HG02970 (cell line): ENCODE data around the gene CEP55.
A peak's percentile ranks its signal among the peaks of the same experiment; 100 is the strongest.
"Not testable (repeated sequence)": the region's sequence is repeated elsewhere in the genome, so short reads cannot be mapped to it uniquely, and the experiment has no call there.

Experiments used
- ATAC-seq: cut with Tn5 transposase; IDR thresholded peaks from one replicate; pipeline ENCODE4 v1.9.1; 2021; ENCODE audit warnings: mild to moderate bottlenecking, moderate library complexity, moderate number of reproducible peaks; ENCODE audit not compliant: unreplicated experiment, low FRiP score

The CEP55 gene

DNA sequence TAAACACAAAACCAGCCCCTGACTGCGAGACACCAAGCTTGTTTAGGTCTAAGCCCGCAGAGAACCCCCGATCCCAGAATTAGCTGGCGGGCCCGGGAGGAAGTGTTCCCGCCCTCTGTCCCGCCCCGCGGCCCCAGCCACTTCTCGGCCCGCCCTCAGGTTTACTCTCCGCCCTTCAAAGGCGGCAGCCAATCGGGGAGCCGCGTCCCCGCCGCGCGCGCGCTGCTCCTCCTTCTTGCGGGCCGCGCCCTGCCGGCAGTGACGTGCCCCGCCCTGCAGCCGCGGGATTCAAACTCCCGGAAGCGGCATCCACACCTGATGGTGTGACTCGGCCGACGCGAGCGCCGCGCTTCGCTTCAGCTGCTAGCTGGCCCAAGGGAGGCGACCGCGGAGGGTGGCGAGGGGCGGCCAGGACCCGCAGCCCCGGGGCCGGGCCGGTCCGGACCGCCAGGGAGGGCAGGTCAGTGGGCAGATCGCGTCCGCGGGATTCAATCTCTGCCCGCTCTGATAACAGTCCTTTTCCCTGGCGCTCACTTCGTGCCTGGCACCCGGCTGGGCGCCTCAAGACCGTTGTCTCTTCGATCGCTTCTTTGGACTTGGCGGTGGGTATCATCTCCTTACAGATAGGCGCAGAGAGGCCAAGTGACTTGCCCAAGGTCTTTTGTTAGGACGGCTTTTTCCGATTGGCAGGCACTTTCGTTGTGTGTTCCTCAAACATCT is at the start of gene CEP55:
Gene CEP55 (plus strand): TSS at position 291 of the 720 bp plus-strand sequence. CDS start 3,440 bp downstream, outside the sequence.
- peak; percentile 98 for ATAC-seq

DNA sequence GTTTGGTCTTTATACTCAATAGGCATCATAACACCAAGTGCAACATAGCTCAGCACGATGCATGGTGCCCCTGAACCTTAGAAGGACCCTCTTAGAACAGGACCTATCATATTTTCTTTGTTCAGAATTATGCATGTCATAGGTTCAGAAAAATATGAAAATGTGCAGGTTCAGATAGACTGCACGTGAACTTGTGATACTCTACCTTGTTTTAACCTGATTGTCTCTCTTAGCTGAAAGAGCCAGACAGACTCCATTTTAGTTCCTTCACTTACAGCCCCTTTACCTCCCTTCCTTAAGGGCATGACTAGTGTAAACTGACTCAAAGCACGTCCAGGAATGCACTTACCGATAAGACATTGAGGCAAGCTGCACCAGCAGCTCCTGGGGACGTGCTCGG is 49.4 kb upstream of the CEP55 start:
- ATAC-seq, result no peak

DNA sequence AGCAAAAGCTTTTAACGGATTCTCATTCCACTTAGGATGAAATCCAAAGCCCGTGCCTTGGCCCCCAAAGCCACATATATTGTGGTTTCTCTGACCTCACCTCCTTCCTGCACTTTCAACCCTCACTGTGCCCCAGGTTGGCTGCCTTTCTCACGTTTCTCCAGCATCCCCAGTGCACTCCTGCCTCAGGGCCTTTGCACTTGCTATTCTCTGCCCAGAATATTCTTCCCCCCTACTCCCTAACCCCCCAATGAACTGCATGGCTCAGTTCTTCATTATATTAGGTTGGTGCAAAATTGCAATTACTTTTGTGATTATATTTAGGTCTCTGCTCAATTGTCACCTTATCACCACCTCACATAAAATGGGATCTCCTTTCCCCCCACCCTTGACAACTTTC is 48.4 kb upstream of the CEP55 start:
- ATAC-seq, result no peak

DNA sequence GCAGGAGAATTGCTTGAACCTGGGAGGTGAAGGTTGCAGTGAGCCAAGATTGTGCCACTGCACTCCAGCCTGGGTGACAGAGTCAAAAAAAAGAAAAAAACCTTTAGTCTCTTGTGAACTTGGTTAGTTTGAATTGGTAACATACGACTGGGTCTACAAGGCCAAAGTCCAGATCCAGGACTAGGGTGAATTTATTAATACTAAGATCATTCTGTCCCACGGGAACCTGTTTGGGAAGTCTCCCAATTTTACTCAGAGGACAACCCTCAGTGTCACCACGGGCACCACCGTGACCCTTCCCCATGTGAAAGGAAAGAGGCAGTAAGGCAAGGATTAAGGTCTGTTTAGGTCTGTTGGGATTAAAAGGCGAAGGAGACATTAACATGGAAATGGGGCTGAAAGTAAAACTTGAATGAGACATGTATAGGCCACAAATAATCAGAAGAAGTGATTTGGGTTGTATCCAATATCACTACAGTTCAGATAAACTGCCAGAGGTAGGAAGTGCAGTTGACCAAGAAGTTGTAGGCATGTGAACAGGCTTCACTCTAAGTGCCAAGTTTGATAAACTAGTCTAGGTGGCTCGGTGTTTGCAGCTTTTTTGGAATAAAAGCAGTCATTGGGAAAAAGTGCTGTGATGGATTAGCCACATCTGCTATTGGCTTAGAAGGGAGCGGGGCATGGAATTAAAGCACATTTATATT is 45.0 kb upstream of the CEP55 start:
- no peak for ATAC-seq

DNA sequence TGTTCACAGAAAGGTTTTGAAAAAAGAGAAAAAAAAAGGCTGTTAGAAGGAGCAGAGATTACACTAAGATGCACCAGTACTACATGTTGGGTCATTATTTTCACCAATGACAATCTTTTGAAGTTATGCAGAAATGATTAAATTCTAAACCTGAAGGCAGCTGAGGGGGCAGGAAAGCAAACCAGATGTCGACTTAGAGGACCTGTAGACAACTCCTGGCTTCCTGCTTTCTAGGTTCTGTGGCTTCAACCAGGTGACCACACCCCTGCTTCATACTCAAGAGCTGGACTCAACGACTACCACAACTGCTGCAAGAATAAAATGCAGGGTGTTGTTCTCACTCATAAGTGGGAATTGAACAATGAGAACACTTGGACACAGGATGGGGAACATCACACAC is 44.3 kb upstream of the CEP55 start:
- ATAC-seq, result no peak

DNA sequence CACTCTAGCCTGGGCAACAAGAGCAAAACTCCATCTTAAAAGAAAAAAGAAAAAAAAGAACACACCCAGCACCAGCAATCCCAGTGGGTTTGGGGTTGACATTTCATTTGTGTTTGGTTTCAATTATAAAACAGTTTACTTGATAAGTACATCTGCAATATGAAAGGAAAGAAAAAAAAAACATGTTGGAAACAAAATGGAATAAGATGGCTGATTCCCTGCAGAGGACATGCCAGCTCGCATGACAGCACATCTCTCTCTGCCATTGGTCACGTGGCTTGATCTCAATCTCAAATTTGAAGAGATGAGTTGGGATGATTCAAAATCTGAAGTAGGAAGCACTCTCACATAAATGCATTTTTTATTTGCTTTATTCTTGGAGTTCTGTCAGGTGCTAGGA is 42.3 kb upstream of the CEP55 start:
- no peak for ATAC-seq

DNA sequence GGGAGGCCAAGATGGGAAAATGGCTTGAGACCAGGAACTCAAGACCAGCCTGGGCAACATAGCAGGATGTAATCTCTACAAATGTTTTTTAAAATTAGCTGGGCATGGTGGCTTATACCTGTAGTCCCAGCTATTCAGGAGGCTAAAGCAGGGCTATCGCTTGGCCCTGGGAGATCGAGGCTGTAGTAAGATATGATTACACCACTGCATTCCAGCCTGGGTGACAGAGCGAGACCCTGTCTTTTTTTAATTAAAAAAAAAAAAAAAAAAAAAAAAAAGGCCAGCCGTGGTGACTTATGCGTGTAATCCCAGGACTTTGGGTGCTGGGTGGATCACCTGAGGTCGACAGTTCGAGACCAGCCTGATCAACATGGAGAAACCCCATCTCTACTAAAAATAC is 41.7 kb upstream of the CEP55 start:
- ATAC-seq, result no peak

DNA sequence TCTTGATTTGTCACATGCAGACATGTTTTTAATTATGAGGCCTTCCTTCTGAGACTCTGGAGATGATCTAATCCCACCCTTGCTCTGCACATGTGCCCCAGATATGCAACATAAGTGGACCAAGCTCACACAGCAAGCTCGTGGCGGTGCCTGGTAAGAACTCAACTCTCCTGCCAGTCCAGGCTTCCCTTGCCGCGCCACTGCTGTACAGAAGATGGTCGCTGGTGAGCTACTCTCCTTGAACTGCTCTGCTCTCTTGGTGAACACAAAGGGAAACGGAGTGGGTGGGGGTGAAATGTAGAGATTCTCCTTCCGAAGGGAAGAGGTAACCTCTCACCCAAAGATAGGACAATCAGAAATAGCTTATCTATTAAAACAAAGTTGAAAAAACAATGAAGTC is 39.9 kb upstream of the CEP55 start:
- ATAC-seq, result no peak

DNA sequence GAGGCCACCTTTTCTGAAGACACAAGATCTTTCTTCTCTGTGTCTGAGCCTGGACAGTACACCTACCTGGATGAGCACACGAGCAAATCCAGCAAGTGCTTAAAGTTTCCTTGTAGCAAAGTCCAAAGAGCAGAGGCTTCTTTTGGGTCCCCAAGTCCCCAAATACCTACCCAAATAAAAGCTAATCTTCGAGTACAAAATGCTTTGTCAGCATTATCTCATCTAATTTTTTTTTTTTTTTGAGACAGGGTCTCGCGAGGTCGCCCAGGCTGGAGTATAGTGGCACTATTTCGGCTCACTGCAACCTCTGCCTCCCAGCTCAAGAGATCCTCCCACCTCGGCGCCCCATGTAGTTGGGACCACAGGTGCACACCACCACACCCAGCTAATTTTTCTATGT is 38.9 kb upstream of the CEP55 start:
- ATAC-seq, result no peak

DNA sequence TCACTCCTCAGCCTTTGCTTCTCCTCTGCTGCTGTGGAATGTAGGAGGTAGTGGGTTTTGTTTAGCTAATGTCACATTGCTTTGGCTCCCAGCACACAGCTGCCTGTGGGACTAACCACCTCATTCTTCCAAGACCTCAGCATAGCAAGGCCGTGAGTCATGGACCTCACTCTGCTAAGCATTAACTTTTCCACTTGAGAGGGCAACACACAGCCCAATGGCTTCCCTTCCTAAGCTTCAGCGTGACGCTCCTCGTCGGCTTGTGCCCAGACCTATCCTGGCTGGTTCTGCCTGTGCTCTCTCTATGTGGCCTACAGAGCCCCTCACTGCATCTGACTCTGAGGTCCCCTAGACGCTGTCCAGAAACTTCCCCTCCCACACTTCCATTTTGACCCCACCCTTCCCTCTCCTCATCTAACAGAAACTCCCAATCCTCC is 37.6 kb upstream of the CEP55 start:
- no peak for ATAC-seq

DNA sequence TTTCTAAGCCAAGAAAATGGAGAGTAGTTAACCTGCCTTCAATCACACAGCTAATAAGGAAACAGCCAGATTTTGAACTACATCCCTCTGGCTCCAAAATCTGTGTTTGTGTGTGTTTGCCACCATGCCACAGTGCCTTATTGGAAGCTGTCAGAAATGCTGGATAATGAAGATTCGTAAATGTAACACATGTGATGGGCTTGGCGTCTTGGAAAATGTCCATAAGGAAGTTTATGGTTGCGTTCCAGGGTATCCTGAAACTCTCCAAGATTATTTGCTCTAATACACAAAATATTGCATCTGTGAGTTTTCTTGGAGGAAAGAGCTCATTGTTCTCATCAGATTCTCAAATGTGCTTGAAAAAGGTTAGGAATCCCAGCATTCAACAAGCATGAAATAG is 36.9 kb upstream of the CEP55 start:
- no peak for ATAC-seq

DNA sequence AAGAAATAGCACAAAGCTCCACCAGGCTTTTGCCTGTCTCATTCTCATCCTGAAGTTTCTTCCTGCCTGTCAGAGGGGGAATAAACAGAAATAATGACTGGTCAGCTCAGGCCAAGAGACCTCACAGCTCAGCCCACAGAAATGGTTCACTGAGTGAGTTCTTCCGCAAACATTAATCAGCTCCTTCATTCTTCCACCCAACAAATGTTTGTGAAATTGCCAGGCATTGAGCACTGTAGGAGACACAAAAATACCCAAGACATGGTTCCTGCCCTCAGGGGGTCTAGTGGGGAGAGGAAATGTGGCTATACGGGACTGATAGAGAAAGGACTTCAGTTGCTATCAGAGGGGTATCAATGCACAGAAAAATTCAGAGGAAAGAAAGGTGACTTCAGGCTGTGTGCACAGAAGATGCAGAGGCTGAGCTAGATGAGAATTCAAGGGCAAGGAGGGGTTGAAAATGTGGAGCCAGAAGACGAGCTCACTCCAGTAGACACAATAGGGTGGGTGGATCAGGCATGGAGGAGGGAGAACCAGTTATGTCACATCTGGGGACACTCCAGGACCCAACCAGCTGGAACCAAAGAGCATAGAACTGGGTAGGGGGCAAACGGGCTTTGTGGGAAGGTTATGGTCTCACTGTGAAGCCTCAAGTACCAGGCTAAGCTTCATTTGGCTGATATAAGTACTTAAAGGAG is 35.2 kb upstream of the CEP55 start:
- ATAC-seq, result no peak

DNA sequence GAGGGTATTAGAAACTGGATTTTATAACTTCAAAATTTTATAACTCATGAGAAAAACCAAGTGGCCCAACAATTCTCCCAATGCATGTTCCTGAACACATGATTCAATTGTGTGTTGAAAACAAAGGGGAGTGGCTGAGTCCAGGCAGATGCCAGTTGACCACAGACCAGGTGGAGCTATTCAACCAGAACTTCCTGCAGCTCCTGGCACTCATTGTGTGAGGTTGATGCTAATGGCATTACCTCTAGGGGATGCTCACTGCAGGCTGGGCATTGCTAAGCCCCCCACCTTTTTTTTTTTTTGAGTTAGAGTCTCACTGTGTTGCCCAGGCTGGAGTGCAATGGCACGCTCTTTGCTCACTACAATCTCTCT is 34.6 kb upstream of the CEP55 start:
- no peak for ATAC-seq

DNA sequence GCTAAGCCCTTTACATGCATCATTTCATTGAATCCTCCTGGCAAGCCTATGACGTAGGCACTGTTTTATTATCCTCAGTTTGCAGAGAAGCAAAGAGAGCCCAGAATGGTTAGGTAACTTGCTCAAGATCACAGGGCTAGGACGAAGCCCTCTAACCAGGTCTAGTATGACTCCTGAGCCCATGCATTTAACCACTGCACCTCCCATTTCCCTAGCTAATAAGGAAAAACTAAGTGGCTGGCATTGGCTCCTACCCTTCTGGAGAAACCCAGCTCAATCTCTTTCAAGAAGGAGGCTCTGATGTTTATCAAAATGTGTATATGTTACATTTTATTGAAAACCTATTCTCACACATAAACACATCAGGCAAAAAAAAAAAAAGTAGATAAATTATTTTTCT is 34.0 kb upstream of the CEP55 start:
- no peak for ATAC-seq

DNA sequence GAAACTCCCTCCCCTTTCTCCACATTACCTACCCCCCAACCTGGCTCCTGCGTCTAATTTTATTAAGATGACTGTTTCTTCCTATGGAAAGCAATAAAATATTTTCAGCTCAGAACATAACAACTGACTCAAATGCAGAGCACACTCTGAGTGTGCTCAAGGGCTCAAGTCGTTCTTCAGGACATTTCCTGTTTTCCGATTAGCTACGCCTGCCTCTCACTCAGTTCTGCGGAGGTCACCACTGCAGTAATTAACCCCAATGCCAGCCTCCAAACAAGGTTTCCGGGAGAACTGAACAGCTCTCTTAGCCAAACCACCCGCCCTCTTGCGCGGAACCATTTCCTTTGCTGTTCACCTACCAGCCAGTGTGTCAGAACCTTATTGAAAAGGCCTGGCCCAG is 33.5 kb upstream of the CEP55 start:
- no peak for ATAC-seq

DNA sequence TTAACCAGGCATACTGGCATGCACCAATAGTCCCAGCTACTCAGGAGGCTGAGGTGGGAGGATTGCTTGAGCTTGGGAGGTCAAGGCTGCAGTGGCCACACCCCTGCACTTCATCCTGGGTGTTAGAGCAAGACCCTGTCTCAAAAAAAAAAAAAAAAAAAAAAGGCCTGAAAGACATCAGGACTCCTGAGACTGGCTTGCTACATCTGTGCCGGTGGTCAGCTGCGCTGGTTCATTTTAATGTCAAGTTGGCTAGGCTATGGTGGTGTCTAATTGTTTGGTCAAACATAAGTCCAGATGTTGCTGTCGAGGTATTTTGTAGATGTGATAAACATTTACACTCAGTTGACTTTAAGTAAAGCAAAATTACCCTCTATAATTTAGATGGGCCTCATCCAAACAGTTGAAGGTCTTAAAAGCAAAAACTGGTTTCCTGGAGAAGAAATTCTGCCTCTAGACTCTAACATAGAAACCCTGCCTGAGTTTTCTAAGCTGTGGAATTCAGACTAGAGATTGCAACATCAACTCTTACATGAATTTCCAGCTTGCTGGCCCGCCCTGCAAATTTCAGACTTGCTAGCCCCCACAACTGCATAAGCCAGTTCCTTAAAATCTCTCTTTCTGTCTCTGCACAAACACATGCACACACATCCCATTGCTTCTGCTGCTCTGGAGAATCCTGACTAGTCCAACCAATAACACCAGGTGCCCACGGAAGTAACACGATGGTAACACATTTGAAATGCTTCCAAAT is 32.5 kb upstream of the CEP55 start:
- no peak for ATAC-seq

DNA sequence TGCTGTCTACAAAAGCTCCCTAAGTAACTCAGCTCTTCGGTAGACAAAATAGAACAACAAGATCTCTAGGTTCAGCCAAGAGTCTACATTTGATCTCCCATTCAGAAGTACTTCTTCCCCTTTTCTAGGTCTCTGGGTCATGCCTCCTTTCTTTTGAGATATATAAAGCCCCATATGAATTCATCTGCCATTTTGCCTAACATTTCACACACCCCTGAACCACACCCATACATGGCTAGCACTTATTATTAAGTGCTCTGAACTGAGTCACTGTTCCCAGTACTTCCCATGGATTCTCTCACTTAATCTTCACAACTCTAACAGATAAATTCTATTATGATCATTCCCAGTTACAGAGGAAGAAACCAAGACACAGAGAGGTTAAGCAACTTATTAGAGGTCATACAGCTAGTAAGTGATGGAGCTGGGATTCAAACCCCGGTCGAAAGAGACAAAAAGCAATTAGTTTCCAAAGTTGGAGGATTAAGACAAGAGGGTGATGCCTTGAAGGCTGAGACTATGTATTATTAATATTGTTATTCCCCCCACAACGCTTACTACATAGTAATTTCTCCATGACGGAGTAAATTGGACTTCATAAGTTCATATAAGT is 31.5 kb upstream of the CEP55 start:
- no peak for ATAC-seq

DNA sequence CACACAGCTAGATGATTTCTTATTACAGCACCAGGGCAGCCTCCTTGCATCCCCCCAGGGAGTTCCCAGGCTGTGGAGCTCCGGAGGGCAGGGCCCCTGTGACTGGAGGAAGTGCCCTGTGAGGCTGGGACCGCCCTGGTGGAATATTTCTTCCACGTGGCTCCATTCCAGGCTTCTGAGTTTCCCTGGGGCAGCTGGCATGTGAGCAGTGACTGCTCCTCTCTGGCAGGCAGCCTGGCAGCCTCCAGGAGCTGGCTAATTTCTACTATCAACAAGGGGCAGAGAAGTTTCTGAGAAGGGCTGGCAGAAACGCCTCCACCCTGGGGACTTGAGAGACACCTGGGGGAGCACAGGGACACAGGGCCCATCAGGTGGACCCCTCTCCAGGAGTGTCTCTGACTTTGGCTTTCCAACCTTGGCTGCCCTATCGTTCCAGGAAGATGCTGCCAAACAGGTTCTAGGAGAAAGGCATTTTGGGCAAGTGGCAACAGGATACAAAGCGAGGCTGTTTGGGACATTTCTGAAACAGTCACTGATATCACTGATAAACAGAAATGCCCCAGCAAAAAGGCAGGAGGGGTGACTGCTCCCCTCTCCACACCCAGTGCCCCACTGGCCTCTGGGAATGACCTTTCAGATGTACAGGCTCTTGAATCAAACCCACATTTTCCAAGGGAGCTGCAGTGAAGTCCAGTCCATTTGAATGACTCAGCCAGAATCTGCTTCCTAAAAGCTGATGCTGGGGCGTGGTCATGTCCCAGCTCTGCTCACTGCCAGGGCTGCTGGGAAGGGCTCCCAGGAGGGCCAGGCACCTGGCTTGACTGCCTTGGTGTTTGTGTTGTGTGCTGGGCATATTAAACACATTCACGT is 30.4 kb upstream of the CEP55 start:
- ATAC-seq, result no peak

DNA sequence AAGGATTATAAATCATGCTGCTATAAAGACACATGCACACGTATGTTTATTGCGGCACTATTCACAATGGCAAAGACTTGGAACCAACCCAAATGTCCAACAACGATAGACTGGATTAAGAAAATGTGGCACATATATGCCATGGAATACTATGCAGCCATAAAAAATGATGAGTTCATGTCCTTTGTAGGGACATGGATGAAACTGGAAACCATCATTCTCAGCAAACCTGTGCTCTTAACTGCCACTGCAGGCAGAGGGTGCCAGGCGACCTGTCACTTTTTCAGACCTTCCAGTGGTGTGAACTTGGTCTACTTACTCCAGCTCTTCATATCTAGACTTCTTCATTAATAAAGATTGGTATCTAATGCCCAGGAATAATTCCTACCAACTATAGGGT is 28.8 kb upstream of the CEP55 start:
- ATAC-seq, result not testable (repeated sequence)
